Measurements from ENCODE around the gene SH2D7. TPM values are rescaled to one million over a fixed set of nuclear protein-coding genes. Genes with fewer than 3 reads are reported as not detected.

The SH2D7 gene
- total RNA-seq, 2 experiments from 2014 or later: not detected

DNA sequence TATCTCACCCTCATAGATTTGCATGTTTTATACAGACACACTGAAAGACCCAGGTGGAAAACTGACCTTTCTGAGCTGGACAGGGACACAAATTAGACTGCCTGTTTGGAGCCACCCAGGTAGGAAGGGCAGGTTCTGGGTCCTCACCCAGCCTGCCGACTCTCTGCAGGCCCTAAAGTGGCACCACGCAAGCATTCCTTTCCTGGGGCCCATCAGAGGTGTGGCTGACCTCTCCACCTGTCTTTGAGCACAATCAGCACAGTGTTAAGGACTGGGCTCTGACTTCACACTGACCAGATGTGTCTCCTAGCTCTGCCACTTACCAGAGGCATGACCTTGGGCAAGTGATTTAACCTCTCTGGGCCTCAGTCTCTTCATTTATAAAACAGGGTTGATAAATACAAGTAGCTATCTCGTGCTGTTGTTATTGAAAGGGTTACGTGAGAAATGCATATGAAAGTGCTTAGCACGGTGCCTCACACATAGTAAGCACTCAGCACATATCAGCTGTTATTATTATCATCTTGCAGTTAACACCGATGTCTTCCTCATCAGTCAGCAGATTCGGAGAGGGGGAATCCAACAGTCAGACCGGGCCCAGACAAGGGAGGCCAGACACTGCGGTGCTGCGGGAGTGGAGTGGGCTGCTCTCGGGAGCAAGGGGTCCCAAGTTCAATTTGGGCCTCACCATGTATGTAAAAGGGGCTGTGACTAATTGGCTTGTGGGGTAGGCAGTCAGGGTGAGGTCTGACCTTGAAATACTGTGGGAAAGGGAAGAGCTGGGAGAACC is 12.9 kb upstream of the SH2D7 start:
- POLR2A ChIA-PET: interaction anchor here (1.5 kb wide), 1 partner anchor 11 kb away, joined by 4 read pairs; no protein-coding TSS in a partner anchor

GRCh38 chr15:78080088-78080460 is 12.3 kb upstream of the SH2D7 start:
- no peak overlapping the region for H3K4me3 Mint-ChIP-seq
- no peaks in the 10 kb centered on the region for H3K9me3 Mint-ChIP-seq
- peaks cover 37% of the 10 kb centered on the region for H3K4me1 Mint-ChIP-seq (ENCODE audit: low read depth)
- H3K27ac Mint-ChIP-seq: no peak overlapping the region
- TF ChIP-seq, protein P1, sequence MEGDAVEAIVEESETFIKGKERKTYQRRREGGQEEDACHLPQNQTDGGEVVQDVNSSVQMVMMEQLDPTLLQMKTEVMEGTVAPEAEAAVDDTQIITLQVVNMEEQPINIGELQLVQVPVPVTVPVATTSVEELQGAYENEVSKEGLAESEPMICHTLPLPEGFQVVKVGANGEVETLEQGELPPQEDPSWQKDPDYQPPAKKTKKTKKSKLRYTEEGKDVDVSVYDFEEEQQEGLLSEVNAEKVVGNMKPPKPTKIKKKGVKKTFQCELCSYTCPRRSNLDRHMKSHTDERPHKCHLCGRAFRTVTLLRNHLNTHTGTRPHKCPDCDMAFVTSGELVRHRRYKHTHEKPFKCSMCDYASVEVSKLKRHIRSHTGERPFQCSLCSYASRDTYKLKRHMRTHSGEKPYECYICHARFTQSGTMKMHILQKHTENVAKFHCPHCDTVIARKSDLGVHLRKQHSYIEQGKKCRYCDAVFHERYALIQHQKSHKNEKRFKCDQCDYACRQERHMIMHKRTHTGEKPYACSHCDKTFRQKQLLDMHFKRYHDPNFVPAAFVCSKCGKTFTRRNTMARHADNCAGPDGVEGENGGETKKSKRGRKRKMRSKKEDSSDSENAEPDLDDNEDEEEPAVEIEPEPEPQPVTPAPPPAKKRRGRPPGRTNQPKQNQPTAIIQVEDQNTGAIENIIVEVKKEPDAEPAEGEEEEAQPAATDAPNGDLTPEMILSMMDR (IDR thresholded peaks at IDR 0.05): no peak
- H3K27me3 Mint-ChIP-seq: no peaks in the 10 kb centered on the region
- CTCF ChIA-PET: interaction anchor here (1.0 to 6.5 kb wide), 4 partner anchors 26 to 113 kb away, joined by 3 to 25 read pairs (median 8); no protein-coding TSS in a partner anchor
- H3K36me3 Mint-ChIP-seq (ENCODE audit: low read depth): peaks cover 7% of the 10 kb centered on the region
- DNase-seq (no peak), ATAC-seq (no peak)
- POLR2A ChIA-PET: interaction anchor here (1.5 kb wide), 1 partner anchor 11 kb away, joined by 4 read pairs; no protein-coding TSS in a partner anchor
- intact Hi-C loops (cut with micrococcal nuclease): no loop called here

More for the DNA sequence above, 12.9 kb upstream of the SH2D7 start:
- peaks cover 10% of the 10 kb centered on the region for H3K36me3 Mint-ChIP-seq (ENCODE audit: low read depth)
- ATAC-seq (no peak), DNase-seq (no peak)
- no peak overlapping the region for H3K4me3 Mint-ChIP-seq
- intact Hi-C loops (cut with micrococcal nuclease): no loop called here
- peak overlapping the region; percentile 32 for H3K27ac Mint-ChIP-seq
- CTCF ChIA-PET: interaction anchor here (1.0 to 6.5 kb wide), 5 partner anchors 26 to 112 kb away, joined by 3 to 25 read pairs (median 4); no protein-coding TSS in a partner anchor
- peaks cover 37% of the 10 kb centered on the region for H3K4me1 Mint-ChIP-seq (ENCODE audit: low read depth)
- H3K9me3 Mint-ChIP-seq: no peaks in the 10 kb centered on the region
- no peaks in the 10 kb centered on the region for H3K27me3 Mint-ChIP-seq
- TF ChIP-seq, protein P1 (IDR thresholded peaks at IDR 0.05): no peak

DNA sequence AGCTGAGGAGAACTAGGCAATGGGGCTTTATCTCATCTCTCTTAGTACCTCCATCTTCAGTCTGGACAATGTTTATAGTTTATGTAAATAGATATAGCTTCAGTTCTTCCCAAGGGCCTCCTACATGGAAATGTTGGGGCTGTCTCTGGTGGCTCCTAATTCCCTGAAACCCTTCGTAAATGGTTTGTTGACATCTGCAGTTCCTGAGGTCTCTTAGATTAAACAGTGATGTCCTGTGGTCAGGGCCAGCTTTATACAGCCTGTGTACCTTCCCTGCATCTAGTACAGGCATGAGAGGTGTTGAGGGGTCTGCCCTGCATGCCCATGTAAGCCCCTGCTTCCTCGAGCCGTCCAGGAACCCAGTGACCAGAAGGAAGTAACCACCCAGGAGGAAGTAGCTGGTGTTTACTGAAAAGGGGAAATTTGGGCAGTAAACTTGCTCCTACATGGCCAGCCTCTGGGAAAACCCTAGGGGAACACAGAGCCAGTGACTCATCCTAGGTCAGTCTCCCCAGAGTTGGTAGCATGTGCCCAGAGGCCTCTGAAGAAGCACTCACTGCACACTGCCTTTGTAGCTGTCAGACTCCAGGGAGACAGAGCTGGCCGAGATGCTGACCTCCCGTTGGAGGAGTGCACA is 10.1 kb upstream of the SH2D7 start:
- ChIA-PET CTCF (interaction anchor here (0.6 to 3.2 kb wide), 2 partner anchors 26 to 270 kb away, joined by 3 to 15 read pairs; no protein-coding TSS in a partner anchor), POLR2A (interaction anchor here (1.2 to 1.4 kb wide), 2 partner anchors 9 to 31 kb away, joined by 3 read pairs; no protein-coding TSS in a partner anchor)
- peak overlapping the region; percentile 62 for H3K27ac Mint-ChIP-seq
- H3K9me3 Mint-ChIP-seq: no peaks in the 10 kb centered on the region
- DNase-seq (peak; percentile 13), ATAC-seq (no peak)
- H3K27me3 Mint-ChIP-seq: no peaks in the 10 kb centered on the region
- peaks cover 37% of the 10 kb centered on the region for H3K4me1 Mint-ChIP-seq (ENCODE audit: low read depth)
- H3K36me3 Mint-ChIP-seq (ENCODE audit: low read depth): no peaks in the 10 kb centered on the region
- TF ChIP-seq, protein P1 (IDR thresholded peaks at IDR 0.05): no peak
- intact Hi-C loops (cut with micrococcal nuclease): no loop called here
- H3K4me3 Mint-ChIP-seq: no peak overlapping the region

DNA sequence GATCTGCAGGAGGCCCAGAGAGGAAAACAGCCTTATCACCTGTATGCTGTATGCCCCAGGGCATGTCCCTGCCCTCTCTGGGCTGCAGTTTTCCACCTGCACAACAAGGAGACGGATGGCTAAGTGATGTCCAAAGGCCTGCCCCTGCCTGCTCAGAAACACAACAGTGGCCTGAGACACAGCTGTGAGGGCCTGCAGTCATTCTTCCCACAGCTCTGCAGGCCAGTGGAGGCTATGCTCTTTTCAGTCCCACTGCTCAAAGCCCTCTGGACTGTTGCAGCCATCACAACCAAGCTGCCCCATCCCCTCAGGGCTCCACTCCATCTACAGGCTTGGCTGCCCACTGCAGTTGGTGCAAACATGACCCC is 9.6 kb upstream of the SH2D7 start:
- no peak for ATAC-seq
- Mint-ChIP-seq H3K27me3 (no peaks in the 10 kb centered on the region), H3K9me3 (no peaks in the 10 kb centered on the region), H3K27ac (peak overlapping the region; percentile 62), H3K4me1 (ENCODE audit: low read depth) (peaks cover 37% of the 10 kb centered on the region), H3K4me3 (no peak overlapping the region), H3K36me3 (ENCODE audit: low read depth) (no peaks in the 10 kb centered on the region)
- peak; percentile 1 for DNase-seq
- intact Hi-C loops (cut with micrococcal nuclease): no loop called here
- POLR2A ChIA-PET: interaction anchor here (1.1 to 1.4 kb wide), 3 partner anchors 8 to 31 kb away, joined by 3 read pairs; no protein-coding TSS in a partner anchor
- TF ChIP-seq, protein P1 (IDR thresholded peaks at IDR 0.05): no peak
- CTCF ChIA-PET: interaction anchor here (3.2 kb wide), 1 partner anchor 26 kb away, joined by 15 read pairs; no protein-coding TSS in a partner anchor
